SJSA1 (cell line): ENCODE data around the gene FUZ. TPM values are rescaled to one million over a fixed set of nuclear protein-coding genes. Genes with fewer than 3 reads are reported as not detected.

Experiments
- DNase-seq, 2 experiments: peaks; one replicate each; pipeline ENCODE4 v3.0.0-alpha.2; 2015 to 2020; ENCODE audit warnings: low spot score in 2 of 2, low read depth in 1 of 2
- H3K27ac ChIP-seq: fragments of 250-450 bp; sonication (Bioruptor Pico); 2 replicates; pipeline ENCODE4 v1.5.1; 2020; ENCODE audit warnings: mild to moderate bottlenecking, moderate library complexity
- H3K27me3 ChIP-seq: fragments of 250-450 bp; sonication (Bioruptor Pico); replicated peaks from 2 replicates; pipeline ENCODE4 v1.5.1; 2020; ENCODE audit warnings: mild to moderate bottlenecking, moderate library complexity
- H3K36me3 ChIP-seq: fragments of 250-450 bp; sonication (Bioruptor Pico); 2 replicates; pipeline ENCODE4 v1.5.1; 2020; ENCODE audit warnings: mild to moderate bottlenecking
- H3K4me1 ChIP-seq: fragments of 250-450 bp; sonication (Bioruptor Pico); replicated peaks from 2 replicates; pipeline ENCODE4 v1.6.1; 2021; ENCODE audit warnings: mild to moderate bottlenecking
- H3K4me3 ChIP-seq: fragments of 250-450 bp; sonication (Bioruptor Pico); 2 replicates; pipeline ENCODE4 v1.5.1; 2020; ENCODE audit warnings: mild to moderate bottlenecking
- H3K9me3 ChIP-seq: fragments of 250-450 bp; sonication (Bioruptor Pico); replicated peaks from 2 replicates; pipeline ENCODE4 v1.5.1; 2020; ENCODE audit warnings: mild to moderate bottlenecking
- total RNA-seq: library from RNA; depleted of rRNA; stranded (reverse); fragments of >200 nt; shearing (Covaris generic); gene quantifications from 2 replicates; pipeline ENCODE4 v1.2.3, GENCODE V29; 2014

Gene FUZ
- total RNA-seq, 1 experiment from 2014 or later, result 10.0 TPM

- Histone ChIP-seq H3K4me1 (peaks cover 23% of the 10 kb centered on the region), H3K27ac (no peak overlapping the region), H3K9me3 (no peaks in the 10 kb centered on the region), H3K27me3 (no peaks in the 10 kb centered on the region), H3K4me3 (no peak overlapping the region), H3K36me3 (peaks cover 5% of the 10 kb centered on the region; the same call in 1 of the 2 replicates)
- DNase-seq, result no peak
These were observed 33.3 kb upstream of the FUZ start for GRCh38 chr19:49846408-49846807.

GRCh38 chr19:49845414-49845813 is 32.3 kb upstream of the FUZ start:
- H3K36me3 ChIP-seq, result no peaks in the 10 kb centered on the region; the same call in 1 of the 2 replicates
- no peak overlapping the region for H3K4me3 ChIP-seq
- H3K27me3 ChIP-seq, result no peaks in the 10 kb centered on the region
- peaks cover 20% of the 10 kb centered on the region for H3K4me1 ChIP-seq
- H3K27ac ChIP-seq, result no peak overlapping the region
- DNase-seq, result no peak
- no peaks in the 10 kb centered on the region for H3K9me3 ChIP-seq

- H3K4me3 ChIP-seq, result no peak overlapping the region
- no peaks in the 10 kb centered on the region for H3K9me3 ChIP-seq
- peaks cover 5% of the 10 kb centered on the region for H3K36me3 ChIP-seq
- DNase-seq, result no peak
- H3K27ac ChIP-seq, result no peak overlapping the region
- H3K4me1 ChIP-seq, result peaks cover 17% of the 10 kb centered on the region
- H3K27me3 ChIP-seq, result no peaks in the 10 kb centered on the region
These were observed 31.3 kb upstream of the FUZ start for GRCh38 chr19:49844138-49845095.

- no peak overlapping the region for H3K4me3 ChIP-seq
- no peaks in the 10 kb centered on the region for H3K9me3 ChIP-seq
- H3K36me3 ChIP-seq, result peaks cover 11% of the 10 kb centered on the region
- no peak for DNase-seq
- no peak overlapping the region for H3K27ac ChIP-seq
- no peaks in the 10 kb centered on the region for H3K27me3 ChIP-seq
- H3K4me1 ChIP-seq, result peaks cover 19% of the 10 kb centered on the region
These were observed 30.2 kb upstream of the FUZ start for GRCh38 chr19:49843265-49843664.

- Histone ChIP-seq H3K9me3 (no peaks in the 10 kb centered on the region), H3K36me3 (peaks cover 32% of the 10 kb centered on the region), H3K27ac (no peak overlapping the region), H3K4me1 (peaks cover 23% of the 10 kb centered on the region), H3K27me3 (no peaks in the 10 kb centered on the region), H3K4me3 (no peak overlapping the region)
- no peak for DNase-seq
These were observed 27.7 kb upstream of the FUZ start for GRCh38 chr19:49840736-49841249.

- peaks cover 37% of the 10 kb centered on the region for H3K36me3 ChIP-seq
- H3K4me3 ChIP-seq, result no peak overlapping the region
- H3K27ac ChIP-seq, result no peak overlapping the region
- H3K27me3 ChIP-seq, result no peaks in the 10 kb centered on the region
- H3K9me3 ChIP-seq, result no peaks in the 10 kb centered on the region
- no peak for DNase-seq
- peaks cover 23% of the 10 kb centered on the region for H3K4me1 ChIP-seq
These were observed 27.2 kb upstream of the FUZ start for GRCh38 chr19:49840321-49840720.

- no peak overlapping the region for H3K4me3 ChIP-seq
- no peaks in the 10 kb centered on the region for H3K9me3 ChIP-seq
- no peak overlapping the region for H3K27ac ChIP-seq
- no peaks in the 10 kb centered on the region for H3K27me3 ChIP-seq
- DNase-seq, result no peak
- peaks cover 43% of the 10 kb centered on the region for H3K36me3 ChIP-seq
- H3K4me1 ChIP-seq, result peaks cover 23% of the 10 kb centered on the region
These were observed 26.6 kb upstream of the FUZ start for GRCh38 chr19:49839713-49840112.

GRCh38 chr19:49838885-49839588 is 25.9 kb upstream of the FUZ start:
- H3K4me3 ChIP-seq, result no peak overlapping the region
- H3K36me3 ChIP-seq, result peaks cover 50% of the 10 kb centered on the region
- H3K27me3 ChIP-seq, result no peaks in the 10 kb centered on the region
- DNase-seq, result peak; percentile 62 to 67
- peaks cover 23% of the 10 kb centered on the region for H3K4me1 ChIP-seq
- H3K27ac ChIP-seq, result peak overlapping the region; percentile 51
- H3K9me3 ChIP-seq, result no peaks in the 10 kb centered on the region

- H3K36me3 ChIP-seq, result peaks cover 66% of the 10 kb centered on the region
- H3K27me3 ChIP-seq, result no peaks in the 10 kb centered on the region
- H3K4me1 ChIP-seq, result peaks cover 23% of the 10 kb centered on the region
- H3K27ac ChIP-seq, result no peak overlapping the region
- H3K9me3 ChIP-seq, result no peaks in the 10 kb centered on the region
- no peak for DNase-seq
- H3K4me3 ChIP-seq, result no peak overlapping the region
These were observed 24.3 kb upstream of the FUZ start for GRCh38 chr19:49837425-49837824.

- H3K4me1 ChIP-seq, result peaks cover 23% of the 10 kb centered on the region
- H3K4me3 ChIP-seq, result no peak overlapping the region
- no peak overlapping the region for H3K27ac ChIP-seq
- H3K36me3 ChIP-seq, result peaks cover 70% of the 10 kb centered on the region
- DNase-seq, result no peak
- H3K27me3 ChIP-seq, result no peaks in the 10 kb centered on the region
- no peaks in the 10 kb centered on the region for H3K9me3 ChIP-seq
These were observed 23.9 kb upstream of the FUZ start for GRCh38 chr19:49837009-49837310.

- Histone ChIP-seq H3K36me3 (peaks cover 76% of the 10 kb centered on the region), H3K9me3 (no peaks in the 10 kb centered on the region)
- no peak for DNase-seq
These were observed 23.3 kb upstream of the FUZ start for GRCh38 chr19:49836176-49837008.

GRCh38 chr19:49835562-49835961 is 22.5 kb upstream of the FUZ start:
- Histone ChIP-seq H3K36me3 (peaks cover 83% of the 10 kb centered on the region), H3K4me1 (peaks cover 23% of the 10 kb centered on the region), H3K27me3 (no peaks in the 10 kb centered on the region), H3K9me3 (no peaks in the 10 kb centered on the region), H3K27ac (no peak overlapping the region), H3K4me3 (no peak overlapping the region)
- no peak for DNase-seq

More at GRCh38 chr19:49836176-49837008, 23.3 kb upstream of the FUZ start:
- H3K4me3 ChIP-seq, result no peak overlapping the region
- peaks cover 23% of the 10 kb centered on the region for H3K4me1 ChIP-seq
- H3K27me3 ChIP-seq, result no peaks in the 10 kb centered on the region
- no peak overlapping the region for H3K27ac ChIP-seq

- DNase-seq, result no peak
- H3K4me3 ChIP-seq, result no peak overlapping the region
- H3K9me3 ChIP-seq, result no peaks in the 10 kb centered on the region
- H3K27me3 ChIP-seq, result no peaks in the 10 kb centered on the region
- H3K36me3 ChIP-seq, result peaks cover 82% of the 10 kb centered on the region
- peaks cover 11% of the 10 kb centered on the region for H3K4me1 ChIP-seq
- H3K27ac ChIP-seq, result no peak overlapping the region
These were observed 20.5 kb upstream of the FUZ start for GRCh38 chr19:49833599-49833998.
